GM18519 (cell line): ENCODE measurements around the gene SLC9A4.

Experiments
- ATAC-seq: cut with Tn5 transposase; IDR thresholded peaks from one replicate; pipeline ENCODE4 v1.9.1; 2021; ENCODE audit warnings: mild to moderate bottlenecking, moderate library complexity; ENCODE audit not compliant: unreplicated experiment, low FRiP score

Gene SLC9A4

GRCh38 chr2:102498414-102498813 lies 25.4 kb downstream of the SLC9A4 start:
- ATAC-seq, result no peak

- no peak for ATAC-seq
These were observed 26.5 kb downstream of the SLC9A4 start for GRCh38 chr2:102499558-102499957.

- no peak for ATAC-seq
These were observed 29.6 kb downstream of the SLC9A4 start for GRCh38 chr2:102502576-102502975.

- no peak for ATAC-seq
These were observed 31.8 kb downstream of the SLC9A4 start for GRCh38 chr2:102504833-102505232.

- ATAC-seq, result no peak
These were observed 32.3 kb downstream of the SLC9A4 start for GRCh38 chr2:102505290-102505689.

GRCh38 chr2:102506743-102507142 lies 33.7 kb downstream of the SLC9A4 start:
- ATAC-seq, result no peak

- no peak for ATAC-seq
These were observed 35.8 kb downstream of the SLC9A4 start for GRCh38 chr2:102508863-102509262.

GRCh38 chr2:102509749-102510148 lies 36.7 kb downstream of the SLC9A4 start:
- ATAC-seq, result peak; percentile 41

- ATAC-seq, result no peak
These were observed 38.0 kb downstream of the SLC9A4 start for GRCh38 chr2:102510791-102511575.

GRCh38 chr2:102512161-102512560 lies 39.1 kb downstream of the SLC9A4 start:
- no peak for ATAC-seq

GRCh38 chr2:102513355-102513939 lies 40.4 kb downstream of the SLC9A4 start:
- no peak for ATAC-seq

- ATAC-seq, result no peak
These were observed 41.2 kb downstream of the SLC9A4 start for GRCh38 chr2:102514061-102514785.

- no peak for ATAC-seq
These were observed 42.8 kb downstream of the SLC9A4 start for GRCh38 chr2:102515851-102516250.

- ATAC-seq, result no peak
These were observed 45.1 kb downstream of the SLC9A4 start for GRCh38 chr2:102518170-102518569.

GRCh38 chr2:102520009-102520408 lies 47.0 kb downstream of the SLC9A4 start:
- ATAC-seq, result peak; percentile 76

GRCh38 chr2:102520801-102521200 lies 47.8 kb downstream of the SLC9A4 start:
- no peak for ATAC-seq

- ATAC-seq, result no peak
These were observed 49.1 kb downstream of the SLC9A4 start for GRCh38 chr2:102522162-102522561.

GRCh38 chr2:102522890-102523289 lies 49.9 kb downstream of the SLC9A4 start:
- no peak for ATAC-seq

- ATAC-seq, result no peak
These were observed 50.6 kb downstream of the SLC9A4 start for GRCh38 chr2:102523651-102524050.

GRCh38 chr2:102527086-102527485 lies 54.1 kb downstream of the SLC9A4 start:
- ATAC-seq, result no peak

- ATAC-seq, result no peak
These were observed 65.5 kb downstream of the SLC9A4 start for GRCh38 chr2:102538491-102538890.

GRCh38 chr2:102540882-102541281 lies 67.9 kb downstream of the SLC9A4 start:
- ATAC-seq, result no peak
